NK-92 (cell line): ENCODE data around the gene ANKRD13D.

Source experiments
- DNase-seq: peaks from one replicate; lab custom pipeline; 2025; ENCODE audit not compliant: unreplicated experiment; lab: John Stamatoyannopoulos, UW

ANKRD13D gene

DNA sequence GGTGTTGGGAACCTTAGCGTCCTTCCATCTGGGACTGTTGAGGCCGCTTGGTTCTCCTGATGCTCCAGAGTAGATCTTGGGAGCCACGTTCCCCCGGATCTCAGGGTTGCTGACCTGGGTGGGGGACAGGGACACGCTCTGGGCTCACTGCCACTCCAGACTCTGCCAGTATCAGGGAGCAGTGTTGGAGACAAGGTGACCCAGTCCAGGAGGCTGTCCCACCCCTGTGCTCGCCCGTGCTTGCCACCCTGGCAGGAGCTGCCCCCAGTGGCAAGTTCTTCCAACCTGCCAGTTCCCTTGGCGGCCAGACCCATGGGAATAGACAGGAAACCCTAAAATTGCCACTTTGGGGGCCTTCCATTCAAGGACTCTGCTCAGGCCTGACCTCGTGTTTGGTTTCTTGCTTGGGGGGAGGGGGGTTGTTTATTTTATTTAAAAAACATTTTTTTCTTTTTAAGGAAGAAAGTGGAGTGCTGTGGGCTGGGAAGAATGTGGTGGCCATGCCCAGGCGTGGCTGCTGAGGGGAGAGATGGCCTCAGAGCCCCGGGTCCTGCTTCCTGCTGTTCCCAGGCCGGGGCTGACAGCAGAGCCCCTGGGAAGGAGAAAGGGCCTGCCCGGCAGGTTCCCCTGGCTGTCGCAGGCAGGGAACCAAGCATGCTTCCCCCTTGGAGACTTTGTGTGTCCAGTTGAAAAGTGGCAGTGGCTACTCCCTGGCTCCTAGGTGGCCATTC is 15.7 kb upstream of the ANKRD13D start:
- no peak for DNase-seq

DNA sequence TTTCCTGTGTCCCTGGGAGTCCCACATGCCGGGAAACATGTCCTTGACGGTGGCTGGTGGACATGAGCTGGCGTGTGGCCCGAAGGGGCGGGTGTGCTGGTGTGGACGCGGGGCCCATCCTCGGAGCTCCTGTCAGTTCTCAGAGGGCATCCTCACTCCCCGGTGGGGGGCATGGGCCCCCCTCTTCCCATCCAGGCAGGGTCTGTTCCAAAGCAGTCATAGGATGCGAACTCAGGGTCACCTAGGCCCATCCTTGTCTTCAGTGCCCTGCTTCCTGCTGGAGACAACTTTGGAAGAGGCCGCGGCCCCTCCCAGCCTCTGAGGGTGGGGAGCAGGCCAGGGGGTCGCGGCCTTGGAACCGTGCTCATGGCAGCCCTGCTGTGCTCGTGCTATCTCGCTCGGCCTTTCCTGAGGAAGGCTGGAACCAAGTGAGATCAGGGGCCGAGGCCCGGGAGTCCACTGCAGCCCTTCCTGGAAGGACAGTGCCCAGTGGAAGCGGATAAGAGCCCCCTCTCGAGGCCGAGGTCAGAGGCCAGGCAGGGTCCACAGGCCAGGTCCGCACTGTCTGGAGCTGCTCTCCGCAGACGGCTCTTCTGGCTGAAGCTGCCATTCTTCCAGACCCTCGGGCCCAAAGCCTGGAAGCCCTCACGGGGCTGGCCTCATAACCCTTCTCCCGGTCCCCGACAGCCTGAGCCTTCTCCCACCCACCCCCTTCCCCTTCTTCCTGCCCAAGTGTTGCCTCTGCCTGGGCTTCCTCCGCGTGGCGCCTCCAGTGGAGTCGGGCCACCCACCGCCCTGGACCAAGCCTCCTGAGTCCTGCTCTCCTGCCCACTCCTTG is 14.1 kb upstream of the ANKRD13D start:
- DNase-seq = no peak

- no peak for DNase-seq
These were observed 13.3 kb upstream of the ANKRD13D start for GRCh38 chr11:67275606-67276409.

- DNase-seq = no peak
These were observed 12.3 kb upstream of the ANKRD13D start for GRCh38 chr11:67276781-67277230.

GRCh38 chr11:67277231-67277961 is 11.7 kb upstream of the ANKRD13D start:
- DNase-seq = peak; percentile 59

- DNase-seq = no peak
These were observed 10.8 kb upstream of the ANKRD13D start for GRCh38 chr11:67278135-67278938.

- no peak for DNase-seq
These were observed 10.0 kb upstream of the ANKRD13D start for GRCh38 chr11:67278939-67279588.

GRCh38 chr11:67279589-67280340 is 9.3 kb upstream of the ANKRD13D start:
- no peak for DNase-seq

DNA sequence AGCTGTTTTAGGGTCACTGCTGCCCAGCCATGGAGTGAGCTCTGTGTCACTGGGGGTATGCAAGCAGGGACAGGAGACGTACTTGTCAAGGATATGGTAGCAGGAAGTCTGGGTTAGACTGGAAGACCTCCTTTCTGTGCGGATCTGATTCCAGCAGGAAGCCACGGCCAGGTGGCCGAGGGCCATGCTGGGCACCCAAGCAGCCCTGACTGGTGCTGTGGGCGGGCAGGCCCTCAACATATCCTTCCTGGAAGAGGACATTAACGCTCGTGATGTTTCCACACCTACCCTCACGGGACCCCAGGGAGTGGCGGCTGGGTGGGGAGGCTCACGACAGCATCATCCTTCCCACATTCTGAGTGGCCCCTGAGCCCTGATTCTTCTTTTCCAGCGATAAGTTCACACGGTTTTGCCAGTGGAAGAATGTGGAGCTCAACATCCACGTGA is 8.7 kb upstream of the ANKRD13D start:
- no peak for DNase-seq

DNA sequence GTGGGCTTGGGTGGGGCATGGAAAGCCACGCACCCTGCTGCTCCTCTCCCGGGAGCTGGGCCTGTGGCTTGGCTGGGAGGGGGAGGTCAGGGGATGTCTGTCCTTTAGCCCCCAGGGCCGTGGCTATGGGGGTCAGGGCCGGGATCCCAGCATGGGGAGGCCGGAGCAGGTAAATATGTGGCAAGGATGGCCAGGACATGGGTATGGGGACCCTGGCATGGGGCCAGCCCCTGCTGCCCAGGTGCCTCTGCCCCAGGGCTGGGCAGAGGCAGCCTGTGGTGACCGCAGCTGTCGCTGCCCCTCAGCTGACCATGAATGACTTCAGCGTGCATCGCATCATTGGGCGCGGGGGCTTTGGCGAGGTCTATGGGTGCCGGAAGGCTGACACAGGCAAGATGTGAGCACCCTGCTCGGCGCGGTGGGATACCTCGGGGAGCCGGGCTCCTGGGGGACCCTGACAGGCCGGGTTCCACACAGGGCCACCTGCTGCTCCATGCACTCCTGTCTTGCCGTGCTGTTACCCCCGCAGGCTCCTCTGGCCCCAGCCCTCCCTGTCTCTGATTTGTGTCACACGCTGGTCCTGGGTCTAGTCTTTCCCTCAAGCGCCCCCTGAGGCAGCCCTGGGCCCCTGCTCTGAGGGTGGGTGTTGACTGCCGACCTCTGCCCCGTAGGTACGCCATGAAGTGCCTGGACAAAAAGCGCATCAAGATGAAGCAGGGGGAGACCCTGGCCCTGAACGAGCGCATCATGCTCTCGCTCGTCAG is 8.1 kb upstream of the ANKRD13D start:
- no peak for DNase-seq

DNA sequence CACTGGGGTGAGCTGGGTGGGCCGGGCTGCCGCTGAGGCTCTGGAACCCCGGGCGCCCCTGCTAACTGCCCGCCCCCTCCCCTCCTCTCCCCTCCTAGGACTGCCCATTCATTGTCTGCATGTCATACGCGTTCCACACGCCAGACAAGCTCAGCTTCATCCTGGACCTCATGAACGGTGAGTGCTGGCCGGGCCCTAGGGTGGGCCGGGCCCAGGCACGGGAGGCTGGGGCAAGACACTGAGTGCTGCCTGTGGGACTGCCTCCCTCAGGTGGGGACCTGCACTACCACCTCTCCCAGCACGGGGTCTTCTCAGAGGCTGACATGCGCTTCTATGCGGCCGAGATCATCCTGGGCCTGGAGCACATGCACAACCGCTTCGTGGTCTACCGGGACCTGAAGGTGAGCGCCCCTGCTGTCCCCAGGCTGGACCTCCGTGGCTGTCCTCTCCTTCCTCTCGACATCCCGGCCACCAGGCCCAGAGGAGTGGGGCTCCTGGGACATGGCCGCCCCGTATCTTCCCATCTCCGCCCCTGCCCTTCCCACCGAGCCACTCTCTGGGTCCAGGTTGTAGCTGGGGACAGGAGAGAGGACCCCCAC is 7.5 kb upstream of the ANKRD13D start:
- no peak for DNase-seq

GRCh38 chr11:67282155-67282875 is 6.8 kb upstream of the ANKRD13D start:
- no peak for DNase-seq

DNA sequence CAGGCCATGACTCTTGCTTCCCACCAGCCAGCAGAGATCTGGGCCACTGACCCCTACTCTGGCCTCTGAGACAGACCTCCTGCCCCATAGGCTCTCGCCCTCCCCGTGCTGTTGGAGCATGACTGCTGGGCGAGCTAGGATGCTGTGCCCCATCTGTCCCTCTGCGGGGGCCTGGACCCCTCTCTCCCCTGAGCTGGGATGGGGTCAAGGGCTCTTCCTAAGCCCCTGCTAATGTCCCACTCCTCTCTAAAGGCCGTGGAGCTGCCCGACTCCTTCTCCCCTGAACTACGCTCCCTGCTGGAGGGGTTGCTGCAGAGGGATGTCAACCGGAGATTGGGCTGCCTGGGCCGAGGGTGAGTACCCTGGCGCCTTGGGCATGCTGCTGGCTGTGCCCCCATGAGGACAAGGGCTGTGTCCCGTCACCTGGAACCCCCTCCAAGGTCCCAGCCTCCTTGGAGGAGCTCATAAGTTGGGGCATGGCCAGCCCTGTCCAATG is 6.2 kb upstream of the ANKRD13D start:
- no peak for DNase-seq

- no peak for DNase-seq
These were observed 5.6 kb upstream of the ANKRD13D start for GRCh38 chr11:67283481-67283963.

DNA sequence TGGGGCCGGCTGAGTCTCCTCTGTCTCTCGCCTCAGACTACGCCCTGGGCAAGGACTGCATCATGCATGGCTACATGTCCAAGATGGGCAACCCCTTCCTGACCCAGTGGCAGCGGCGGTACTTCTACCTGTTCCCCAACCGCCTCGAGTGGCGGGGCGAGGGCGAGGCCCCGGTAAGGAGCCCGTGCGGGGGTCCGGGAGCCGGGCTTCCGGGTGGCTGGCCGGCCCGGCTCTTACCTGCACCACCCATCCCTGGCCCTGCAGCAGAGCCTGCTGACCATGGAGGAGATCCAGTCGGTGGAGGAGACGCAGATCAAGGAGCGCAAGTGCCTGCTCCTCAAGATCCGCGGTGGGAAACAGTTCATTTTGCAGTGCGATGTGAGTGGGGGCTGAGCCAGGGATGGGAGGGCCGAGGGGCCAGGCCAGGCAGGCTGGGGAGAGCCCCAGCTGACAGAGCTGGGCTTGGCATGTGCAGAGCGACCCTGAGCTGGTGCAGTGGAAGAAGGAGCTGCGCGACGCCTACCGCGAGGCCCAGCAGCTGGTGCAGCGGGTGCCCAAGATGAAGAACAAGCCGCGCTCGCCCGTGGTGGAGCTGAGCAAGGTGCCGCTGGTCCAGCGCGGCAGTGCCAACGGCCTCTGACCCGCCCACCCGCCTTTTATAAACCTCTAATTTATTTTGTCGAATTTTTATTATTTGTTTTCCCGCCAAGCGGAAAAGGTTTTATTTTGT is 4.1 kb upstream of the ANKRD13D start:
- no peak for DNase-seq
